GM20000 (cell line): ENCODE data around the gene EIF2S3.

Experiments used
- DNase-seq: peaks from one replicate; pipeline ENCODE4 v3.0.0; 2012; ENCODE audit warnings: low spot score
- TF ChIP-seq, protein P1 (sequence below): IDR thresholded peaks from 2 replicates; pipeline ENCODE4 v1.5.1; 2012; ENCODE audit warnings: mild to moderate bottlenecking, control low read depth; ENCODE audit errors: extremely low read depth, missing control alignments

Gene EIF2S3

DNA sequence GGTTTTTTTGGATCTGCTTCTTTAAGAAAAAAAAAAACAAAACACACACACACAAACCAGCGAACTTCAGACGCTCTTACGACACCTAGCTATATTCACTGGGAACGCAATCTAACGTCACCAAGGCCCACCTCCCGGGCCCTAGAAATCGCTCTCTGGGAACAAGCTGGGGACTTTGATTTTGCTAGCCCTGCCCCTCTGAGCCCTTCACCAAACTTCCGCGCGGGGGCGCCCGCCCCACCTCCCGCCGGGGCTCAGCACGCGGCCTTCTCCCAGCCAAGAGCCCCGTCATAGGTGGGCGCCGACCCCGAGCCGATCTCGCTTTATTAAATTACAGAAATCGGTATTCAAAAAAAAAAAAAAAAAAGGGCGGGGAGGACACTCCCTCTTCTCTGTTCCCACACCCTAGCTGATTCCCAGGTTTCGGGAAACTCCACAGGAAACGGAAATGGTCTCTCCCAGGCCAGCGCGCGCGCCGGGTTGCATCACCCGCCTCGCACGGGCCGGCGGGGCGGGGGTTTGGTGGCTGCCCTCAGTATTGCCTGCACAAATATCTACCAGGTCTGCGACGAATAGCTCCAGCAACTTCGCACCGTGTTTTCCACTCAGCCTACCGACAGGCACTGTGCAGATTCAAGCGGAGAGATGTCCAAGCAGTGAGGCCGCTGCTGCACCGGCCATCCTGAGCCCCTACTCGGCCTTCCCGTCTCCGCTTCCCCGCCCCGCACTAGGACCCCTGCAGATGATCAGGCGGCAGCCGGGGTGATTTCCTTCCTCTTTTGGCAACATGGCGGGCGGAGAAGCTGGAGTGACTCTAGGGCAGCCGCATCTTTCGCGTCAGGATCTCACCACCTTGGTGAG lies at the start of gene EIF2S3:
Gene EIF2S3 (plus strand): TSS at position 775 of the 861 bp plus-strand sequence. CDS start 13 bp downstream, at position 788.
- DNase-seq, result peak; percentile 85
- TF ChIP-seq, protein P1, sequence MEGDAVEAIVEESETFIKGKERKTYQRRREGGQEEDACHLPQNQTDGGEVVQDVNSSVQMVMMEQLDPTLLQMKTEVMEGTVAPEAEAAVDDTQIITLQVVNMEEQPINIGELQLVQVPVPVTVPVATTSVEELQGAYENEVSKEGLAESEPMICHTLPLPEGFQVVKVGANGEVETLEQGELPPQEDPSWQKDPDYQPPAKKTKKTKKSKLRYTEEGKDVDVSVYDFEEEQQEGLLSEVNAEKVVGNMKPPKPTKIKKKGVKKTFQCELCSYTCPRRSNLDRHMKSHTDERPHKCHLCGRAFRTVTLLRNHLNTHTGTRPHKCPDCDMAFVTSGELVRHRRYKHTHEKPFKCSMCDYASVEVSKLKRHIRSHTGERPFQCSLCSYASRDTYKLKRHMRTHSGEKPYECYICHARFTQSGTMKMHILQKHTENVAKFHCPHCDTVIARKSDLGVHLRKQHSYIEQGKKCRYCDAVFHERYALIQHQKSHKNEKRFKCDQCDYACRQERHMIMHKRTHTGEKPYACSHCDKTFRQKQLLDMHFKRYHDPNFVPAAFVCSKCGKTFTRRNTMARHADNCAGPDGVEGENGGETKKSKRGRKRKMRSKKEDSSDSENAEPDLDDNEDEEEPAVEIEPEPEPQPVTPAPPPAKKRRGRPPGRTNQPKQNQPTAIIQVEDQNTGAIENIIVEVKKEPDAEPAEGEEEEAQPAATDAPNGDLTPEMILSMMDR, result peak; percentile 20

DNA sequence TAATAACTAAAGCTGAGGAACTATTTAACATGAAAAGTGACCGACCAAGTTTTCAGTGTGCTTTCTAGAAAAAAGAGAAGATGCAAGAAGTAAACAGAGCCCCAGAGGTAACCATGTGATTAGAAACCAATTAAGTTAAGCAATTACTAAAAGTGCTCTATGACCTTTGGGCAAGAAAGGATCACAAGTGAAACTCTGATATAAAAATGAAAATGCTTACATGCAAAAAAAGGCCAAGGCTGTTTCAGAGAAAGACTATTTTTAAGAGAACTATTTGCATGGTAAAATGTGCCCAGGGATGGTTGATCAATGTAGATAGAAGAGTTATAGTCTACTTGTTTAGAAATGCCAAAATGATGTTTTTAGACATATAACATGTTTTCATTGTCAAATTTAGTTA lies 49.7 kb upstream of the EIF2S3 start:
- TF ChIP-seq, protein P1, result no peak
- DNase-seq, result no peak

DNA sequence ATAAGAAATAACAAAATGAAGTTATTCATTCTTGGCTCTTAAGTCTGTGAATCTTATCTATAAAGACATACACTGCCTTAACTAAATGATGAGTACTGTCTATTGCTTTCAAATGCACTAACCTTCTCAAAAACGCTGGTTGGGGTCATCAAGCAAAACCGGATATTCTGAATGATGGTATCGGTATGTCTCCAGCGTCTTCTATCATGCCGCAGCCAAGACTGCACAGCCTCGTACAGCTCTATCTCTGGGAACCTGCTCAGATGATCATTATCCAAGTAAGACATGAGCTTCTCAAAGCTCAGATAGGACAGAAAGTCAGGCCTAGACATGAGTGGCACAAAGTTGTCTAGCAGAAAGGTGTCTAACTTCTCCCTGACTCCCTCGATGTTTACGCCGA lies 48.9 kb upstream of the EIF2S3 start:
- no peak for DNase-seq
- TF ChIP-seq, protein P1, result no peak

DNA sequence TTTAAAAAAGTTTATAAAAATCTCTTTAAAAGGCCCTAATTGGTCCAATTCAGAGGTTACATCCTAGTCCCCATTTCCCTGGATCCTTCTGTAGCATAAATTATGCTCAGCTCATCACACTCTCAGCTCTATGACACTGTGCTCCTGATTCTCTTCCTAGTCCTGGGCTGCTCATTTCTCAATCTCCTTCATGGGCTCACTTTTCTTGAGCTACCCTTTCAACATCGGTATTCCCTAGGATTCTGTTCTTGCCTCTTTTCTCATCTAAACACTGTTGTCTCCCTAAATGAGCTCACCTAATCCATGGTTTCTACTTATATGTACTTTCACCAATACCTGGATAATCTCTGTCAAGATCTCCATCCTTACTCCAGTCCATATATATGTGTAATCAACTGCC lies 42.5 kb upstream of the EIF2S3 start:
- DNase-seq, result no peak
- TF ChIP-seq, protein P1, result no peak

DNA sequence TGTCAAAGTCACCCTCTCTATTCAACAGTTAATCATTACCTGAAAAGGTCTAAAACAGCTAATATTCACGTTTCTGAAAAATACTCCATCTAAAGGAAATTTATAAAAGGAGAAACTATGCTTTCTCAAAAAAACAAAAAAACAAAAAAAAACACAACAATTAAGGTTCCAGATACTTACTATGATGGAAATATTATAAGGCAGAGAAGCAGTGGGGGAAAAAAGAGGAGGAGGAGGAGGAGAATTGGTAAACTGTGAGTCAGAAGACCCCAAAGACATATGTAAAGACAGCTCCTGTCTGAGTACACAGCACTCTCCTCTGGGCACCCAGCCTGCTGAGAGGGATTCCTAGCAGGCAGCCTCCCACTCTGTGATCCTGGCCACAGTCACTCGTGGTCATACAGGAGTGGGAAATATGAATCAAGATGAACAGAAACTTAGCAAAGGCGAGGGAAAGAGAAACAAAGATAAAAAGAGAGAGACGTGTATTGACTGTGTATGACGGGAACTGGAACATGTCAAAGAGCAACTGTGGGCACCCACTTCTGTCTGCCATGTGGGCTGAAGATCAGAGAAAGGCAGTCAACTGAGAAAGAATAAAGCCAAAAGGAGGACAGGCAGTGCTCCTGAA lies 40.3 kb upstream of the EIF2S3 start:
- TF ChIP-seq, protein P1, result no peak
- DNase-seq, result peak; percentile 14

DNA sequence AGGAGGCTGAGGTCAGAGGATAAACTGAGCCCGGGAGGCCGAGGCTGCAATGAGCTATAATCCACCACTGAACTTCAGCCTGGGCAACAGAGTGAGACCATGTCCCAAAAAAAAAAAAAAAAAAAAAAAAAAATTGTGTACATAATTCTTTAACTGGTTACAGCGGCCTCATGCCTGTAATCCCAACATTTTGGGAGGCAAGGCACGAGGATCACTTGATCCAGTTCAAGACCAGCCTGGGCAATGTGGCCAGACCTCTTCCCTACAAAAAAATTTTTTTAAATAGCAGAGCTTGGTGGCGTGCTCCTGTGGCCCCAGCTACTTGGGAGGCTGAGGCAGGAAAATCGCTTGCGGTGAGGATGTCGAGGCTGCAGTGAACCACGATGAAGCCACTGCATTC lies 37.1 kb upstream of the EIF2S3 start:
- no peak for DNase-seq
- TF ChIP-seq, protein P1, result no peak

DNA sequence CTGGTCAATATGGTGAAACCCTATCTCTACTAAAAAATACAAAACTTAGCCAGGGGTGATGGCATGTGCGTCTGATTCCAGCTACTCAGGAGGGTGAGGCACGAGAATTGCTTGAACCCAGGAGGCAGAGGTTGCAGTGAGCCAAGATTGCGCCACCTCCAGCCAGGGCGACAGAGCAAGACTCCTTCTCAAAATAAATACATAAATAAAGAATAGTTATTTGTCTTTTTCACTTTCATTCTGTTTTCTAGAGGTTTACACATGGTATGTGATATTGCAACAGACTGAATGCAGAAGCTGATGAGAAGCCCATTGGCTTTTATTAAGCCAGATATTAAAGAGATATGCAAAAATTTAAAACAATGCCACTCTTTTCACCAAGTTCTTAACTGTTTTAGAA lies 35.9 kb upstream of the EIF2S3 start:
- TF ChIP-seq, protein P1, result no peak
- DNase-seq, result no peak
